Calu3 (cell line): ENCODE data around the gene MAP3K2. TPM values are rescaled to one million over a fixed set of nuclear protein-coding genes. Genes with fewer than 3 reads are reported as not detected.
"Not testable (repeated sequence)": the region's sequence is repeated elsewhere in the genome, so short reads cannot be mapped to it uniquely, and the experiment has no call there.

Experiments used
- BruUV-seq: library from RNA; stranded (reverse); fragments of 400-500 nt; replicated peaks from 2 replicates; lab custom pipeline; 2021; lab: Mats Ljungman, UMichigan
- CTCF ChIA-PET: fragments of 300-600 bp; sonication (Branson Sonifier 250); formaldehyde crosslinking; loops from one replicate; lab custom pipeline; 2022; ENCODE audit warnings: antibody characterized with exemption; lab: Charles Lee
- DNase-seq: peaks from one replicate; pipeline ENCODE4 v3.0.0; 2022
- H3K27ac Mint-ChIP-seq: one replicate; pipeline ENCODE4 v1.8.0; 2022; ENCODE audit warnings: mixed read lengths; ENCODE audit not compliant: unreplicated experiment
- H3K27me3 Mint-ChIP-seq: one replicate; pipeline ENCODE4 v1.8.0; 2022; ENCODE audit warnings: mixed read lengths; ENCODE audit not compliant: unreplicated experiment
- H3K36me3 Mint-ChIP-seq: one replicate; pipeline ENCODE4 v1.8.0; 2022; ENCODE audit warnings: mild to moderate bottlenecking, moderate library complexity, mixed read lengths; ENCODE audit not compliant: insufficient read depth, unreplicated experiment
- H3K4me1 Mint-ChIP-seq: one replicate; pipeline ENCODE4 v1.8.0; 2022; ENCODE audit warnings: mild to moderate bottlenecking, low read depth, mixed read lengths; ENCODE audit not compliant: unreplicated experiment
- H3K4me3 Mint-ChIP-seq: one replicate; pipeline ENCODE4 v1.8.0; 2022; ENCODE audit warnings: mild to moderate bottlenecking, low read depth, moderate library complexity, mixed read lengths; ENCODE audit not compliant: unreplicated experiment
- H3K9me3 Mint-ChIP-seq: one replicate; pipeline ENCODE4 v1.8.0; 2022; ENCODE audit warnings: low read depth, mixed read lengths; ENCODE audit not compliant: unreplicated experiment
- intact Hi-C: fragments of 100-400 bp; cut with micrococcal nuclease; formaldehyde crosslinking; loops from one replicate; pipeline ENCODE4 v1.10.0; 2022; ENCODE audit not compliant: unreplicated experiment
- total RNA-seq: library from RNA; stranded (reverse); gene quantifications from 2 replicates; pipeline ENCODE4 v1.2.3, GENCODE V29; 2022
- TF ChIP-seq, protein P1 (sequence below): fragments of 200-600 bp; IDR thresholded peaks from one replicate; pipeline ENCODE4 v1.8.0; 2022; ENCODE audit warnings: antibody characterized with exemption; ENCODE audit not compliant: unreplicated experiment

Gene MAP3K2
- total RNA-seq, 1 experiment from 2014 or later = 60.9 TPM

- CTCF ChIA-PET = no interaction called here
- Mint-ChIP-seq H3K27ac (no peak overlapping the region), H3K9me3 (no peaks in the 10 kb centered on the region), H3K4me1 (peaks cover 16% of the 10 kb centered on the region), H3K36me3 (peaks cover 6% of the 10 kb centered on the region), H3K4me3 (no peak overlapping the region), H3K27me3 (no peaks in the 10 kb centered on the region)
- BruUV-seq = no TSS peak
- DNase-seq = no peak
- intact Hi-C loops = loop anchor here (5.0 kb wide), 1 partner anchor 99 kb away; no protein-coding TSS in a partner anchor
- TF ChIP-seq, protein P1, sequence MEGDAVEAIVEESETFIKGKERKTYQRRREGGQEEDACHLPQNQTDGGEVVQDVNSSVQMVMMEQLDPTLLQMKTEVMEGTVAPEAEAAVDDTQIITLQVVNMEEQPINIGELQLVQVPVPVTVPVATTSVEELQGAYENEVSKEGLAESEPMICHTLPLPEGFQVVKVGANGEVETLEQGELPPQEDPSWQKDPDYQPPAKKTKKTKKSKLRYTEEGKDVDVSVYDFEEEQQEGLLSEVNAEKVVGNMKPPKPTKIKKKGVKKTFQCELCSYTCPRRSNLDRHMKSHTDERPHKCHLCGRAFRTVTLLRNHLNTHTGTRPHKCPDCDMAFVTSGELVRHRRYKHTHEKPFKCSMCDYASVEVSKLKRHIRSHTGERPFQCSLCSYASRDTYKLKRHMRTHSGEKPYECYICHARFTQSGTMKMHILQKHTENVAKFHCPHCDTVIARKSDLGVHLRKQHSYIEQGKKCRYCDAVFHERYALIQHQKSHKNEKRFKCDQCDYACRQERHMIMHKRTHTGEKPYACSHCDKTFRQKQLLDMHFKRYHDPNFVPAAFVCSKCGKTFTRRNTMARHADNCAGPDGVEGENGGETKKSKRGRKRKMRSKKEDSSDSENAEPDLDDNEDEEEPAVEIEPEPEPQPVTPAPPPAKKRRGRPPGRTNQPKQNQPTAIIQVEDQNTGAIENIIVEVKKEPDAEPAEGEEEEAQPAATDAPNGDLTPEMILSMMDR = no peak
These were observed 29.7 kb downstream of the MAP3K2 start for GRCh38 chr2:127358044-127358443.

DNA sequence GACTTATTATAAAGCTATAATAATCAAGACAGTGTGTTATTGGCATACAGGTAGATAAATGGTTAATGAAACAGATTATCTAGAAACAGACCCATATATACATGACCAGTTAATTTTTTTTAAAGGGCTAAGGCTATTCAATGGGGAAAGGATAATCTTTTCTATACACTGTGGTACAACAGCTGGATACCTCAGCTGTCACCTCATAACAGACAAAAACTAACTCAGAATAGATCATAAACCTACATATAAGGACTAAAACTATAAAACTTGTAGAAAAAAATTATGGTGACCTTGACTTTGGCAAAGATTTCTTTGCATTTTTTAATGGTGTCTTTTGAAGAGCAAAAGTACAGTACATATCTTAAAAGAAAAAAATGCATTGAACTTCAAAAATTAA lies 30.2 kb downstream of the MAP3K2 start:
- intact Hi-C loops = loop anchor here (5.0 kb wide), 1 partner anchor 100 kb away; no protein-coding TSS in a partner anchor
- no peak overlapping the region for H3K27ac Mint-ChIP-seq
- DNase-seq = no peak
- no peaks in the 10 kb centered on the region for H3K27me3 Mint-ChIP-seq
- peaks cover 16% of the 10 kb centered on the region for H3K4me1 Mint-ChIP-seq
- BruUV-seq = no TSS peak
- CTCF ChIA-PET = no interaction called here
- H3K36me3 Mint-ChIP-seq = peaks cover 6% of the 10 kb centered on the region
- H3K9me3 Mint-ChIP-seq = no peaks in the 10 kb centered on the region
- TF ChIP-seq, protein P1 = no peak
- no peak overlapping the region for H3K4me3 Mint-ChIP-seq

DNA sequence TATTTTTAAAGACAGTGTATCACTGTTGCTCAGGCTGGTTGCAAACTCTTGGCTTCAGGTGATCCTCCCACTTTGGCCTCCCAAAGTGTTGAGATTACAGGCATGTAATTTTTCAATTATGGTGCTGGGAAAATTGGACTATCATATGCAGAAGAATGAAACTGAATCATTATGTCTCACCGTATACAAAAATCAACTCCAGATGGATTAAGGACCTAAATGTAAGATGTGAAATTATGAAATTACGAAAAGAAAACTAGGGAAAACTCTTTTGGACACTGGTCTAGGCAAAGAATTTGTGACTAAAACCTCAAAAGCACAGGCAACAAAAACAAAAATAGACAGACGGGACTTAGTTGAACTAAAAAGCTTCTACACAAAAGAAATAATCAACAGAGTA lies 31.2 kb downstream of the MAP3K2 start:
- Mint-ChIP-seq H3K36me3 (peaks cover 6% of the 10 kb centered on the region), H3K4me1 (peaks cover 8% of the 10 kb centered on the region), H3K9me3 (no peaks in the 10 kb centered on the region), H3K4me3 (no peak overlapping the region), H3K27me3 (no peaks in the 10 kb centered on the region), H3K27ac (no peak overlapping the region)
- intact Hi-C loops = loop anchor here (5.0 kb wide), 1 partner anchor 101 kb away; no protein-coding TSS in a partner anchor
- CTCF ChIA-PET = no interaction called here
- TF ChIP-seq, protein P1 = no peak
- DNase-seq = no peak
- BruUV-seq = no TSS peak

- DNase-seq = peak; percentile 35
- H3K36me3 Mint-ChIP-seq = peaks cover 6% of the 10 kb centered on the region
- CTCF ChIA-PET = no interaction called here
- BruUV-seq = no TSS peak
- H3K9me3 Mint-ChIP-seq = no peaks in the 10 kb centered on the region
- H3K4me1 Mint-ChIP-seq = peaks cover 8% of the 10 kb centered on the region
- no peak overlapping the region for H3K27ac Mint-ChIP-seq
- TF ChIP-seq, protein P1 = peak; percentile 48
- no peak overlapping the region for H3K4me3 Mint-ChIP-seq
- no peaks in the 10 kb centered on the region for H3K27me3 Mint-ChIP-seq
- intact Hi-C loops = loop anchor here (2.0 to 5.0 kb wide), 2 partner anchors 59 to 102 kb away; no protein-coding TSS in a partner anchor
These were observed 32.3 kb downstream of the MAP3K2 start for GRCh38 chr2:127355407-127356008.

DNA sequence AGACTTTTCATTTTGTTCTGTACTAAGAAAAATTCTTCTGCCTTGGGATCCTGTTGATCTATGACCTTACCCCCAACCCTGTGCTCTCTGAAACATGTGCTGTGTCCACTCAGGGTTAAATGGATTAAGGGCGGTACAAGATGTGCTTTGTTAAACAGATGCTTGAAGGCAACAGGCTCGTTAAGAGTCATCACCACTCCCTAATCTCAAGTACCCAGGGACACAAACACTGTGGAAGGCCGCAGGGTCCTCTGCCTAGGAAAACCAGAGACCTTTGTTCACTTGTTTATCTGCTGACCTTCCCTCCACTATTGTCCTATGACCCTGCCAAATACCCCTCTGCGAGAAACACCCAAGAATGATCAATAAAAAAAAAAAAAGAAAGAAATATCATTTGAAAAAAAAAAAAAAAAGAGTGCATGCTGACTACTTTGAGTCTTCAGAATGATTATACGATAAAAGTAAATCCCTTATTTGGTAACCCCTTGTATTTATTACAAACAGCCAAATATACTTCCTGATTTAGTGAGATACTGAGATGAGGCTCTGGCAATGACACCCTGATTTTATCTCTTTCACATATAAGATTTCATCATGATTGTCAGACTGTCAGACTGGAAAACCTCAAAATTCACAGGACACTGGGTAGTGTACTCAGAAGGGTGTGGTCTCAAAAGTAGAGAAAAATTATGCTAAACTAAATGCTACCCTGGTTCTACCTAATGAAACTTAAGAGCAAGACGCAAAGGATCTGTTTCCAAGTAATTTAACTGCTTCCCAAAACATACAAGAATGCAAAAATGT lies 33.7 kb downstream of the MAP3K2 start:
- CTCF ChIA-PET, H3K27ac Mint-ChIP-seq, DNase-seq, H3K27me3 Mint-ChIP-seq, H3K4me3 Mint-ChIP-seq, H3K4me1 Mint-ChIP-seq, H3K9me3 Mint-ChIP-seq, BruUV-seq, H3K36me3 Mint-ChIP-seq: not testable (repeated sequence)
- intact Hi-C loops = loop anchor here (2.0 kb wide), 1 partner anchor 61 kb away; no protein-coding TSS in a partner anchor

DNA sequence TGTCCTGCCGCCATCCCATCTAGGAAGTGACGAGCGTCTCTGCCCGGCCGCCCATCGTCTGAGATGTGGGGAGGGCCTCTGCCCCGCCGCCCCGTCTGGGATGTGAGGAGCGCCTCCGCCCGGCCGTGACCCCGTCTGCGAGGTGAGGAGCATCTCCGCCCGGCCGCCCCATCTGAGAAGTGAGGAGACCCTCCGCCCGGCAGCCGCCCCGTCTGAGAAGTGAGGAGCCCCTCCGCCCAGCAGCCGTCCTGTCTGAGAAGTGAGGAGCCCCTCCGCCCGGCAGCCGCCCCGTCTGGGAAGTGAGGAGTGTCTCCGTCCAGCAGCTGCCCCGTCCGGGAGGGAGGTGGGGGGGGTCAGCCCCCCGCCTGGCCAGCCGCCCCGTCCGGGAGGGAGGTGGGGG lies 34.6 kb downstream of the MAP3K2 start:
- H3K27ac Mint-ChIP-seq, intact Hi-C loops, H3K27me3 Mint-ChIP-seq, H3K9me3 Mint-ChIP-seq, DNase-seq, H3K4me3 Mint-ChIP-seq, H3K36me3 Mint-ChIP-seq, BruUV-seq, CTCF ChIA-PET: not testable (repeated sequence)
- peaks cover 14% of the 10 kb centered on the region for H3K4me1 Mint-ChIP-seq
